Naive thymus-derived CD4-positive, alpha-beta T cell (primary cell): Measurements from ENCODE around the gene NEU1. TPM values are rescaled to one million over a fixed set of nuclear protein-coding genes. Genes with fewer than 3 reads are reported as not detected.
"Not testable (repeated sequence)": the region's sequence is repeated elsewhere in the genome, so short reads cannot be mapped to it uniquely, and the experiment has no call there.

Source experiments
- ATAC-seq: fragments of 150-1000 bp; cut with Tn5 transposase; 2 replicates; pipeline ENCODE4 v1.10.0; 2021; ENCODE audit warnings: mild to moderate bottlenecking, moderate library complexity
- CTCF ChIA-PET: fragments of 350-600 bp; sonication (Branson Sonifier 250); formaldehyde crosslinking; loops from one replicate; lab custom pipeline; 2021; ENCODE audit warnings: antibody characterized with exemption; lab: Charles Lee
- POLR2A ChIA-PET: fragments of 350-600 bp; sonication (Branson Sonifier 250); formaldehyde crosslinking; loops from one replicate; lab custom pipeline; 2021; ENCODE audit warnings: antibody characterized with exemption, inconsistent platforms; lab: Charles Lee
- DNase-seq, 9 donors: peaks; one replicate each; pipeline versions ENCODE4 v3.0.0 to v3.0.0-alpha.2; 2020 to 2022; ENCODE audit warnings: mixed read lengths in 1 of 9
- H3K27ac ChIP-seq: one replicate; pipeline ENCODE4 v1.7.0; 2013; ENCODE audit warnings: mild to moderate bottlenecking, low read depth, low read length, moderate library complexity
- H3K27me3 ChIP-seq, 2 donors: one replicate each; pipeline ENCODE4 v1.7.0; 2013; ENCODE audit warnings: low read length in 2 of 2, mild to moderate bottlenecking in 2 of 2, moderate library complexity in 2 of 2; ENCODE audit not compliant: control insufficient read depth in 2 of 2, insufficient read depth in 2 of 2
- H3K36me3 ChIP-seq, 3 experiments: 1 replicate in 2 of 3; 2 replicates in 1 of 3; pipeline ENCODE4 v1.7.0; 2013; ENCODE audit warnings: low read length in 3 of 3, mild to moderate bottlenecking in 3 of 3, moderate library complexity in 1 of 3; ENCODE audit not compliant: insufficient read depth in 3 of 3, control insufficient read depth in 2 of 3
- H3K4me1 ChIP-seq, 2 donors: one replicate each; pipeline ENCODE4 v1.7.0; 2013; ENCODE audit warnings: low read length in 2 of 2, mild to moderate bottlenecking in 2 of 2, moderate library complexity in 1 of 2; ENCODE audit not compliant: control insufficient read depth in 2 of 2, insufficient read depth in 2 of 2
- H3K4me3 ChIP-seq: 2 replicates; pipeline ENCODE4 v1.7.0; 2013; ENCODE audit warnings: mild to moderate bottlenecking, low read length
- H3K9me3 ChIP-seq, 3 experiments: 1 replicate in 2 of 3; 2 replicates in 1 of 3; pipeline ENCODE4 v1.7.0; 2013; ENCODE audit warnings: low read length in 3 of 3; ENCODE audit not compliant: control insufficient read depth in 2 of 3
- H3K27ac Mint-ChIP-seq, 9 donors: one replicate each; pipeline ENCODE4 v1.8.0; 2020 to 2022; ENCODE audit warnings: mixed read lengths in 9 of 9, mild to moderate bottlenecking in 8 of 9, moderate library complexity in 5 of 9, inconsistent platforms in 2 of 9
- H3K27me3 Mint-ChIP-seq, 5 donors: one replicate each; pipeline ENCODE4 v1.8.0; 2021 to 2022; ENCODE audit warnings: mixed read lengths in 5 of 5, mild to moderate bottlenecking in 1 of 5
- H3K36me3 Mint-ChIP-seq, 5 donors: one replicate each; pipeline ENCODE4 v1.8.0; 2020 to 2022; ENCODE audit warnings: mixed read lengths in 5 of 5, mild to moderate bottlenecking in 3 of 5, inconsistent platforms in 1 of 5
- H3K4me1 Mint-ChIP-seq, 7 donors: one replicate each; pipeline ENCODE4 v1.8.0; 2020 to 2022; ENCODE audit warnings: mixed read lengths in 7 of 7, mild to moderate bottlenecking in 3 of 7, inconsistent platforms in 1 of 7
- H3K4me3 Mint-ChIP-seq, 10 donors: one replicate each; pipeline ENCODE4 v1.8.0; 2020 to 2022; ENCODE audit warnings: mild to moderate bottlenecking in 10 of 10, mixed read lengths in 10 of 10, moderate library complexity in 6 of 10, inconsistent platforms in 2 of 10
- H3K9me3 Mint-ChIP-seq, 11 donors: one replicate each; pipeline ENCODE4 v1.8.0; 2020 to 2022; ENCODE audit warnings: mixed read lengths in 11 of 11, mild to moderate bottlenecking in 4 of 11, inconsistent platforms in 1 of 11, moderate library complexity in 1 of 11
- intact Hi-C, 2 donors: fragments of 100-400 bp; cut with micrococcal nuclease; formaldehyde crosslinking; loops; one replicate each; pipeline ENCODE4 v1.15.1; 2023
- polyA plus RNA-seq, 2 donors: library from polyadenylated mRNA; unstranded; fragments of 300-500 nt; fragmentation: Illumina TruSeq; gene quantifications; one replicate each; pipeline ENCODE4 v1.2.3, GENCODE V29; 2021
- total RNA-seq, 6 experiments: library from RNA in 5 of 6; stranded (reverse) in 5 of 6; gene quantifications; 1 replicate in 5 of 6; 2 replicates in 1 of 6; pipeline ENCODE4 v1.2.3 and lab custom pipeline; 2021 to 2026

Gene NEU1
- total and polyA plus RNA-seq, 7 experiments from 2014 or later: 13.6 to 35.0 (median 19.9) TPM

DNA sequence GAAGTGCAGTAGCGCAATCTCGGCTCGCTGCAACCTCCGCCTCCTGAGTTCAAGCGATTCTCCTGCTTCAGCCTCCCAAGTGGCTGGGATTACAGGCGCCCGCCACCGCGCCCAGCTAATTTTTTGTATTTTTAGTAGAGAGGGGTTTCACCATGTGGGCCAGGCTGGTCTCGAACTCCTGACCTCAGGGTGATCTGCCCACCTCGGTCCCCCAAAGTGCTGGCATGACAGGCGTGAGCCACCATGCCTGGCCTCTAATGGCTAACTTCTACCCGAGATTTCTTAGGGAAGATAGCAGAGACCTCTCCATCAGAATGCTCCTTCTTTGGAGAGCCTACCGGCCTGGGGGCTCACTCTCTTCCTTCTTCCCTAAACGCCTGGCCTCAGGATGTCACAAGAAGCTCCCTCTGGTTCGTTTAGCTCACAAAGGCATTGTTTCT lies 1.5 kb upstream of the NEU1 start:
- H3K4me3 Mint-ChIP-seq: peak overlapping the region; percentile 87 to 96 (median 93)
- not testable (repeated sequence) for H3K27me3 Mint-ChIP-seq, H3K36me3 Mint-ChIP-seq, H3K9me3 ChIP-seq, H3K27me3 ChIP-seq, H3K9me3 Mint-ChIP-seq, DNase-seq, ATAC-seq
- intact Hi-C loops: loop anchor here (1.0 to 10.0 kb wide), 5 partner anchors 111 to 707 kb away; partner anchors contain the start of genes ATP6V1G2 (in 1 of the 2), CCHCR1 (in 1 of the 2), DXO (in 1 of the 2) and MICB (in 1 of the 2)
- Histone ChIP-seq H3K27ac (peak overlapping the region; percentile 77), H3K4me3 (peak overlapping the region; percentile 93), H3K4me1 (peaks cover 8 to 15% of the 10 kb centered on the region in 2 donors), H3K36me3 (peaks cover 0 to 22% (median 0%) of the 10 kb centered on the region in 3 experiments)
- ChIA-PET CTCF (interaction anchor here (0.7 to 1.7 kb wide), 2 partner anchors 174 to 322 kb away, joined by 3 to 5 read pairs; partner anchors contain the start of gene DDX39B), POLR2A (interaction anchor here (0.6 to 2.7 kb wide), 10 partner anchors 9 to 323 kb away, joined by 3 to 12 read pairs (median 4); partner anchors contain the start of gene ABHD16A)
- H3K4me1 Mint-ChIP-seq: peaks cover 14 to 29% (median 20%) of the 10 kb centered on the region in 7 donors
- peak overlapping the region; percentile 85 to 97 (median 93) for H3K27ac Mint-ChIP-seq

- H3K27me3 Mint-ChIP-seq: peaks cover 0 to 2% (median 0%) of the 10 kb centered on the region in 5 donors
- ChIA-PET CTCF (interaction anchor here (1.0 to 1.2 kb wide), 2 partner anchors 31 to 32 kb away, joined by 3 to 4 read pairs; no protein-coding TSS in a partner anchor), POLR2A (interaction anchor here (1.1 to 2.7 kb wide), 6 partner anchors 23 to 982 kb away, joined by 4 to 21 read pairs (median 10); partner anchors contain the start of genes BAG6, EHMT2, GPANK1 and PSMB8)
- Histone ChIP-seq H3K4me3 (peak overlapping the region; percentile 97), H3K36me3 (peaks cover 0 to 32% (median 6%) of the 10 kb centered on the region in 3 experiments), H3K27ac (peak overlapping the region; percentile 86), H3K4me1 (peaks cover 8 to 15% of the 10 kb centered on the region in 2 donors), H3K27me3 (no peaks in the 10 kb centered on the region), H3K9me3 (no peaks in the 10 kb centered on the region)
- intact Hi-C loops: loop anchor here (1.0 to 10.0 kb wide), 6 partner anchors 28 to 705 kb away; partner anchors contain the start of genes ABHD16A (in 1 of the 2), CCHCR1 (in 1 of the 2), DXO (in 1 of the 2) and HSPA1B (in 1 of the 2)
- peak overlapping the region; percentile 85 to 97 (median 93) for H3K27ac Mint-ChIP-seq
- peaks cover 0 to 13% (median 4%) of the 10 kb centered on the region in 5 donors for H3K36me3 Mint-ChIP-seq
- DNase-seq: peak in 1 of 9 donors; percentile 4
- peak overlapping the region; percentile 87 to 96 (median 93) for H3K4me3 Mint-ChIP-seq
- H3K9me3 Mint-ChIP-seq: peaks cover 0 to 6% (median 0%) of the 10 kb centered on the region in 11 donors
- H3K4me1 Mint-ChIP-seq: peaks cover 14 to 29% (median 20%) of the 10 kb centered on the region in 7 donors
- ATAC-seq: no peak
Measured at GRCh38 chr6:31861919-31862343, 690 bp downstream of the NEU1 start.

GRCh38 chr6:31861150-31861549 lies 1.5 kb downstream of the NEU1 start:
- Mint-ChIP-seq H3K9me3 (peaks cover 0 to 6% (median 0%) of the 10 kb centered on the region in 11 donors), H3K4me1 (peaks cover 14 to 29% (median 20%) of the 10 kb centered on the region in 7 donors), H3K27ac (peak overlapping the region in 6 of 9 donors; percentile 77 to 97 (median 93)), H3K4me3 (peak overlapping the region in 8 of 10 donors; percentile 15 to 96 (median 90)), H3K27me3 (peaks cover 0 to 2% (median 0%) of the 10 kb centered on the region in 5 donors), H3K36me3 (peaks cover 0 to 15% (median 4%) of the 10 kb centered on the region in 5 donors)
- POLR2A ChIA-PET: no interaction called here
- DNase-seq: no peak
- Histone ChIP-seq H3K27ac (no peak overlapping the region), H3K36me3 (peaks cover 0 to 32% (median 6%) of the 10 kb centered on the region in 3 experiments), H3K4me3 (no peak overlapping the region), H3K9me3 (no peaks in the 10 kb centered on the region), H3K27me3 (no peaks in the 10 kb centered on the region), H3K4me1 (peaks cover 8 to 15% of the 10 kb centered on the region in 2 donors)
- no peak for ATAC-seq
- CTCF ChIA-PET: no interaction called here
- intact Hi-C loops: loop anchor here (5.0 to 10.0 kb wide), 3 partner anchors 114 to 704 kb away; partner anchors contain the start of genes CCHCR1 (in 1 of the 2), DXO (in 1 of the 2), MICB (in 1 of the 2) and TCF19 (in 1 of the 2)

DNA sequence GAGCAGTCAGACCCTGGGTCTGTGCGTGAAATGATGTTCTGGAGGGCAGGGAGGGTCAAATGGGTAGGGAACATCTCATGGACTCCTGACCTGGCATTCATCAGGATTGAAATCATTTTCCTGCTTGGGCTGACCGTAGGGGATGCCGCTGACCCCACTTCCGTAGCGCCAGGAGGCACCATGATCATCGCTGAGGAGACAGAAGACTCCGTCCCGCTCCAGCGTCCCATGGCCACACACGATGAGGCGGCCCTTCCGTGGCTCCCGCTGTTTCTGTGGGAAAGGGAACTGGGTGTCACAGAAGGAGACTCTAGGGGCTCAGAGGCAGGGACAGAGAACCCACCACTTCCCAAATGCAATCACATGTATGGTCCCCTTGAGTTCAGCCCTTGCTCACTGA lies 2.3 kb downstream of the NEU1 start:
- Mint-ChIP-seq H3K9me3 (peaks cover 0 to 6% (median 0%) of the 10 kb centered on the region in 11 donors), H3K36me3 (peaks cover 0 to 15% (median 4%) of the 10 kb centered on the region in 5 donors), H3K27ac (peak overlapping the region in 1 of 9 donors; percentile 32), H3K4me3 (peak overlapping the region in 2 of 10 donors; percentile 8 to 51), H3K27me3 (peaks cover 0 to 2% (median 0%) of the 10 kb centered on the region in 5 donors), H3K4me1 (peaks cover 14 to 29% (median 20%) of the 10 kb centered on the region in 7 donors)
- intact Hi-C loops: loop anchor here (5.0 to 10.0 kb wide), 3 partner anchors 114 to 703 kb away; partner anchors contain the start of genes CCHCR1 (in 1 of the 2), DXO (in 1 of the 2), MICB (in 1 of the 2) and TCF19 (in 1 of the 2)
- ChIA-PET POLR2A (no interaction called here), CTCF (no interaction called here)
- H3K27me3 ChIP-seq: no peaks in the 10 kb centered on the region
- no peak for ATAC-seq
- no peaks in the 10 kb centered on the region for H3K9me3 ChIP-seq
- no peak for DNase-seq
- peaks cover 0 to 32% (median 6%) of the 10 kb centered on the region in 3 experiments for H3K36me3 ChIP-seq
- H3K4me3 ChIP-seq: no peak overlapping the region
- H3K4me1 ChIP-seq: peaks cover 8 to 15% of the 10 kb centered on the region in 2 donors
- H3K27ac ChIP-seq: no peak overlapping the region

DNA sequence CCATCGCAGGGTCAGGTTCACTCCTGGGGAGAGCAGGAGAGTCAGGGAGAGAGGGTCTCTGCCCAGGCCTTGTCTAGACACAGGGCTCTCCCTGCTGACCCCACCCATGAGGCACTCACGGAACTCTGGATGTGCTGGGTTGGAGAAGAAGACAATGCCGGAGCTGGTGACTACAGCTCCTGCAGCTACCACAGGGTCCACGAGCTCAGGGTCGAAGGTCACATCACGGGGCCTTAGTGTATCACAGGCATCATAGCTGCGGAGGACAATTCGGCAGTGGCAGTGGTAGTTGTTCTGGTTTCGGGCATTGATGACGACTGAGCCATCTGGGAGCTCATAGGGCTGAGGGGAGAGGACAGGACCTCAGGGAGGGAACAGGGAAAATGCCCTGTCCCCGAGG lies 2.7 kb downstream of the NEU1 start:
- ChIA-PET POLR2A (no interaction called here), CTCF (no interaction called here)
- DNase-seq (no peak), ATAC-seq (no peak)
- peaks cover 8 to 15% of the 10 kb centered on the region in 2 donors for H3K4me1 ChIP-seq
- H3K4me1 Mint-ChIP-seq: peaks cover 14 to 29% (median 20%) of the 10 kb centered on the region in 7 donors
- H3K27me3 Mint-ChIP-seq: peaks cover 0 to 2% (median 0%) of the 10 kb centered on the region in 5 donors
- peaks cover 0 to 6% (median 0%) of the 10 kb centered on the region in 11 donors for H3K9me3 Mint-ChIP-seq
- H3K27ac Mint-ChIP-seq: peak overlapping the region in 1 of 9 donors; percentile 5
- peak overlapping the region in 4 of 10 donors; percentile 3 to 56 (median 30) for H3K4me3 Mint-ChIP-seq
- H3K4me3 ChIP-seq: no peak overlapping the region
- no peak overlapping the region for H3K27ac ChIP-seq
- H3K36me3 Mint-ChIP-seq: peaks cover 0 to 15% (median 4%) of the 10 kb centered on the region in 5 donors
- H3K36me3 ChIP-seq: peaks cover 0 to 32% (median 6%) of the 10 kb centered on the region in 3 experiments
- intact Hi-C loops: loop anchor here (5.0 to 10.0 kb wide), 3 partner anchors 115 to 703 kb away; partner anchors contain the start of genes CCHCR1 (in 1 of the 2), DXO (in 1 of the 2), MICB (in 1 of the 2) and TCF19 (in 1 of the 2)
- H3K27me3 ChIP-seq: no peaks in the 10 kb centered on the region
- H3K9me3 ChIP-seq: no peaks in the 10 kb centered on the region

GRCh38 chr6:31858707-31859106 lies 3.9 kb downstream of the NEU1 start:
- H3K27me3 ChIP-seq: no peaks in the 10 kb centered on the region
- ATAC-seq: no peak
- no peak overlapping the region for H3K4me3 ChIP-seq
- peak overlapping the region in 1 of 10 donors; percentile 9 for H3K4me3 Mint-ChIP-seq
- H3K4me1 Mint-ChIP-seq: peaks cover 12 to 20% (median 17%) of the 10 kb centered on the region in 7 donors
- H3K9me3 Mint-ChIP-seq: peaks cover 0 to 6% (median 0%) of the 10 kb centered on the region in 11 donors
- H3K4me1 ChIP-seq: peaks cover 8 to 12% of the 10 kb centered on the region in 2 donors
- H3K9me3 ChIP-seq: no peaks in the 10 kb centered on the region
- H3K36me3 Mint-ChIP-seq: peaks cover 0 to 15% (median 4%) of the 10 kb centered on the region in 5 donors
- POLR2A ChIA-PET: no interaction called here
- no peak overlapping the region for H3K27ac Mint-ChIP-seq
- H3K36me3 ChIP-seq: peaks cover 0 to 32% (median 6%) of the 10 kb centered on the region in 3 experiments
- intact Hi-C loops: no loop called here
- no peak for DNase-seq
- H3K27ac ChIP-seq: no peak overlapping the region
- CTCF ChIA-PET: no interaction called here
- H3K27me3 Mint-ChIP-seq: peaks cover 0 to 2% (median 0%) of the 10 kb centered on the region in 5 donors
